A673 (cell line): ENCODE data around the gene APLP2. TPM values are rescaled to one million over a fixed set of nuclear protein-coding genes. Genes with fewer than 3 reads are reported as not detected.

Experiments used
- BruUV-seq: library from RNA; stranded (reverse); fragments of 400-500 nt; replicated peaks from 2 replicates; lab custom pipeline; 2021; lab: Mats Ljungman, UMichigan
- CTCF ChIA-PET: fragments of 300-600 bp; sonication (Branson Sonifier 250); formaldehyde crosslinking; loops from one replicate; lab custom pipeline; 2022; ENCODE audit warnings: antibody characterized with exemption; lab: Charles Lee
- POLR2A ChIA-PET: fragments of 300-600 bp; sonication (Branson Sonifier 250); formaldehyde crosslinking; loops from one replicate; lab custom pipeline; 2022; ENCODE audit warnings: antibody characterized with exemption; ENCODE audit not compliant: low non-redundant PET; lab: Charles Lee
- DNase-seq: peaks from one replicate; pipeline ENCODE4 v3.0.0-alpha.2; 2015; ENCODE audit warnings: low spot score
- H3K27ac ChIP-seq: fragments of 200-600 bp; sonication (generic); 2 replicates; pipeline ENCODE4 v1.5.1; 2016; ENCODE audit warnings: mixed run types, low read depth, mild to moderate bottlenecking, mixed read lengths, antibody characterized with exemption, low read length; ENCODE audit not compliant: poor library complexity, severe bottlenecking
- H3K27me3 ChIP-seq: fragments of 200-600 bp; sonication (generic); replicated peaks from 2 replicates; pipeline ENCODE4 v1.6.1; 2017; ENCODE audit warnings: mixed run types, low read depth, mild to moderate bottlenecking, mixed read lengths, antibody characterized with exemption, low read length; ENCODE audit not compliant: insufficient read depth, poor library complexity
- H3K36me3 ChIP-seq: fragments of 200-600 bp; sonication (generic); 2 replicates; pipeline ENCODE4 v1.6.1; 2016; ENCODE audit warnings: mixed run types, mild to moderate bottlenecking, mixed read lengths, antibody characterized with exemption, low read length; ENCODE audit not compliant: insufficient read depth, poor library complexity, severe bottlenecking
- H3K4me1 ChIP-seq: fragments of 200-600 bp; sonication (generic); 2 replicates; pipeline ENCODE4 v1.6.1; 2017; ENCODE audit warnings: mixed run types, mild to moderate bottlenecking, mixed read lengths, antibody characterized with exemption, low read length; ENCODE audit not compliant: insufficient read depth, poor library complexity, severe bottlenecking
- H3K4me3 ChIP-seq: fragments of 200-600 bp; sonication (generic); 2 replicates; pipeline ENCODE4 v1.5.1; 2016; ENCODE audit warnings: low read depth, mixed run types, mild to moderate bottlenecking, mixed read lengths, low read length; ENCODE audit not compliant: poor library complexity, severe bottlenecking
- H3K9me3 ChIP-seq: fragments of 200-600 bp; sonication (generic); 2 replicates; pipeline ENCODE4 v1.6.1; 2016; ENCODE audit warnings: mixed run types, low read depth, mild to moderate bottlenecking, mixed read lengths, antibody characterized with exemption, low read length; ENCODE audit not compliant: poor library complexity, severe bottlenecking
- CTCF ChIP-seq: fragments of 300-800, 200-600 bp; sonication (generic); conservative IDR thresholded peaks from 2 replicates; pipeline ENCODE4 v1.5.1; 2017; ENCODE audit warnings: low read depth, mild to moderate bottlenecking, antibody characterized with exemption, low read length, moderate library complexity, mixed read lengths
- EZH2 ChIP-seq: fragments of 200-600 bp; sonication (generic); IDR thresholded peaks from 2 replicates; pipeline ENCODE4 v1.6.1; 2017; ENCODE audit warnings: borderline replicate concordance, low read depth, mild to moderate bottlenecking, mixed read lengths, antibody characterized with exemption, low read length; ENCODE audit not compliant: poor library complexity, severe bottlenecking
- intact Hi-C: fragments of 100-400 bp; cut with micrococcal nuclease; formaldehyde crosslinking; loops from one replicate; pipeline ENCODE4 v1.10.0; 2022; ENCODE audit not compliant: unreplicated experiment
- total RNA-seq: library from RNA; stranded (reverse); gene quantifications from 2 replicates; pipeline ENCODE4 v1.2.3, GENCODE V29; 2021

The APLP2 gene
- total RNA-seq, 1 experiment from 2014 or later = 175 TPM

- CTCF ChIA-PET = no interaction called here
Measured at GRCh38 chr11:130074736-130075135, 5.0 kb downstream of the APLP2 start.

GRCh38 chr11:130076778-130077481 is 7.2 kb downstream of the APLP2 start:
- no peaks in the 10 kb centered on the region for H3K36me3 ChIP-seq
- no peak overlapping the region for H3K27ac ChIP-seq
- no peaks in the 10 kb centered on the region for H3K27me3 ChIP-seq
- TF ChIP-seq CTCF (no peak), EZH2 (no peak)
- H3K9me3 ChIP-seq = no peaks in the 10 kb centered on the region
- no TSS peak for BruUV-seq
- ChIA-PET POLR2A (no interaction called here), CTCF (interaction anchor here (0.5 to 0.8 kb wide), 2 partner anchors 19 to 74 kb away, joined by 3 to 6 read pairs; partner anchors contain the start of gene PRDM10)
- intact Hi-C loops = no loop called here
- peaks cover 3% of the 10 kb centered on the region for H3K4me1 ChIP-seq
- DNase-seq = no peak
- H3K4me3 ChIP-seq = no peak overlapping the region

More at GRCh38 chr11:130074736-130075135, 5.0 kb downstream of the APLP2 start:
- H3K36me3 ChIP-seq = no peaks in the 10 kb centered on the region
- peaks cover 13% of the 10 kb centered on the region for H3K4me1 ChIP-seq
- intact Hi-C loops = no loop called here
- DNase-seq = no peak
- H3K27me3 ChIP-seq = no peaks in the 10 kb centered on the region
- POLR2A ChIA-PET = no interaction called here
- TF ChIP-seq CTCF = no peak
- TF ChIP-seq EZH2 = no peak
- no peaks in the 10 kb centered on the region for H3K9me3 ChIP-seq
- no peak overlapping the region for H3K27ac ChIP-seq
- no peak overlapping the region for H3K4me3 ChIP-seq
- BruUV-seq = no TSS peak

GRCh38 chr11:130077671-130078070 is 8.0 kb downstream of the APLP2 start:
- DNase-seq = no peak
- Histone ChIP-seq H3K4me1 (no peaks in the 10 kb centered on the region), H3K4me3 (no peak overlapping the region), H3K27ac (no peak overlapping the region), H3K27me3 (no peaks in the 10 kb centered on the region), H3K9me3 (no peaks in the 10 kb centered on the region), H3K36me3 (no peaks in the 10 kb centered on the region)
- CTCF ChIA-PET = interaction anchor here (0.5 to 0.8 kb wide), 2 partner anchors 19 to 75 kb away, joined by 3 to 6 read pairs; partner anchors contain the start of gene PRDM10
- TF ChIP-seq CTCF = no peak
- POLR2A ChIA-PET = no interaction called here
- no TSS peak for BruUV-seq
- intact Hi-C loops = no loop called here
